Stimulated activated CD8-positive, alpha-beta memory T cell treated with anti-CD3 and anti-CD28 coated beads, Interleukin-12 subunit alpha, Interleukin-12 subunit beta, amount 100 ng/mL, for 24 hours (primary cell): ENCODE measurements around the gene PRRG1.
"Not testable (repeated sequence)": the region's sequence is repeated elsewhere in the genome, so short reads cannot be mapped to it uniquely, and the experiment has no call there.

Experiments
- DNase-seq: peaks from one replicate; pipeline ENCODE4 v3.0.0-alpha.2; 2020; ENCODE audit errors: extremely low read depth

Gene PRRG1

GRCh38 chrX:37349221-37350033 is at the start of gene PRRG1:
Gene PRRG1 (plus strand): TSS chrX:37349364. CDS start chrX:37406250, 56,886 bp downstream.
- DNase-seq, result no peak

DNA sequence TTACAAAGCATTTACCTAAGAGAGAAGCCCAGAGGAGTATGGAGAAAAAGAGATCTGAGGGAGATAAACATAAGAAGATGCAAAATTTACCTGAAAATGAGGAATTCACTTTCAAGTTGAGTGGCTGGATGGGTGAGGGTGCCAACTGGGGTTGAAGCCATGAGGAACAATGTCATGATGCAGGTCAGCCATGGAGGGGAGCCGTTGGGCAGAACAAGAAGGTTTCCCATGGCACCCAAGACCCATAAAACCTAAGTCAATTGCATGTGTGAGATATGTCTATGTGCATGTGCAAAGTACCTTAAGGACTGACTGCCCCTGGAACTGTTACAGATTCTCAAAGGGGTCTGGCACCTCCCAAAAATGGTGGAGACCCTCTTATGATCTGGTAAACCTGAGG is 46.6 kb upstream of the PRRG1 start:
- no peak for DNase-seq

GRCh38 chrX:37305238-37305637 is 43.9 kb upstream of the PRRG1 start:
- not testable (repeated sequence) for DNase-seq

DNA sequence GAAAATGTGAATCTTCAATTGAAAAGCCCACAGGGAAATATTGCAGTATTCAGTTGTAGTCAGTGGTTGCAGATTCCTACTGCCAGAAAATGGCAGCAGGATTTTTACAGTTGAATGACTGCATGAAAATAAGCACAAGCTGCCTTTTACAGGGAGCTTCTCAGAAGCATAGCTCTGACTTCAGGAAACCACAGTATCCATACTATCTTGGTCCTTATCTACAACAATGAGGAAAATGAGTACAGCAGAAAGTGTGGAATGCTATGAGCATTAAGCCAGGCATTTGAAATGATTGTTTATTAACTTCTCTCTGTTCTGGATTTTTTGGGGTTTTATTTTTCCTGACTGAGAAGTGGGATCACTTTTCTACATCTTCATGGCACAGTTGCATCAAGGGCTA is 34.6 kb upstream of the PRRG1 start:
- DNase-seq, result no peak

DNA sequence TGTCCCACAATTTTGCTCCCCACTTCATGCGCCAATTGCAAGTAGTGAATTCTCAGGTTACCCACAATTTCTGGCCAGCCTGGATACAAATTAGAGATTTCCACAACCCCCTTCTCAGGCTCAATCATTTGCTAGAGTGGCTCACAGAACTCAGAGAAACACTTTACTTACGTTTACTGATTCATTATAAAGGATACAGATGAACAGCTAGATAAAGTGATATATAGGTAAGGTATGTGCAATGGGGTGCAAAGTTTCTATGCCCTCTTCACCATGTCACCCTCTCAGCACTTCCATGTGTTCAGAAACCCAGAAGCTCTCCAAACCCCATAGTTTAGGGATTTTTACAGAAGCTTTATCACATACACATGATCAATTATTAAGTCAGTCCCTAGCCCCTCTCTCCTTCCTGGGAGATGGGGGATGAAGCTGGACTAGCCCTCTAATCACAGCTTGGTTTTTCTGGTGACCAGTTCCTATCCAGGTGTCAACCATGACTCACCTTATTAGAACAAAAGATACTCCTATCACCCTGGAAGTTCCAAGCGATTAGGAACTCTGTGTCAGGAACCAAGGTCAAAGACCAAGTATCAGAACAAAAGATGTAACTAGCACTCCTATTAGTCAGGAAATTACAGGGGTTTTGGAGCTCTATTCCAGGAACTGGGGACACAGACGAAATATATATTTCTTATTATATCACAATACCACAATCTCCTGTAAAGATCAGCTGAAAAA is 33.5 kb upstream of the PRRG1 start:
- DNase-seq, result no peak

- no peak for DNase-seq
Measured at GRCh38 chrX:37320541-37321203, 28.5 kb upstream of the PRRG1 start.

GRCh38 chrX:37330642-37331041 is 18.5 kb upstream of the PRRG1 start:
- no peak for DNase-seq

GRCh38 chrX:37331546-37331945 is 17.6 kb upstream of the PRRG1 start:
- DNase-seq, result no peak

DNA sequence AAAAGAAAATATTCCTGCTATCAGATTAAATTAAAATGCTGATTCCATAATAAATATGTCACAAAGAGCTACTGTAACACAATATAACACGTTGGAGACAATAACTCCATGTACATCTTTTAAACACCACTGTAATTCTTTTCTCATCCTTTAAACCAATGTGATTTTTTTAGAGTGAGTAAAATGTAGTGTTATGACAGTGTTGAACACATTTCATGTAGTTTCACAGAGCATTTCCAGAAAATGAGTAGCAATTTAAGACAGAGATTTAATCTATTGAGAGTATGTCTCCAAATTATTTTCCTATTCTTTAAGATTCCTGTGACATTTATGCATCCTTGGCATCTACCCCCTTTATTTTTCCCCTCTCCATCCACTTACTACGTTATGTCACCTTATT is 17.1 kb upstream of the PRRG1 start:
- DNase-seq, result no peak

GRCh38 chrX:37332987-37333658 is 16.0 kb upstream of the PRRG1 start:
- no peak for DNase-seq

DNA sequence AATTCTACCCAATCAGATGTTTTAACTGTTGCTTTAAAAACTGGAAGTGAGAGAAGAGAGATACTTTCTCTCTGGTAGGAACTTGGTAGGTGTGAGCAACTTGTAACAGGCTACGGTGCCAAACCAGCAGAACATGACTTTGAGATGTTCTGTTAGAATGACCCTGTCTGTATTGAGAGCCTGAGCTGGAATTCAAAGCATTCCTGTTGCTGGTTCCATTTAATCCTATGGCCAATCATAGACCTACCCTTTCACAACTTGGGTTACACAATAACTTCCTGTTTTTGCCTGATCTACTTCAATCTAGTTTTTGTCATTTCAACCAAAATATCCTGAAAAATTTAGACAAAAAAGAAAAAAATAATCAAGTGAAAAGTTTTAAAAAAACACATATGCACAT is 1.7 kb upstream of the PRRG1 start:
- DNase-seq, result no peak

- no peak for DNase-seq
Measured at GRCh38 chrX:37348231-37348970, 763 bp upstream of the PRRG1 start.

DNA sequence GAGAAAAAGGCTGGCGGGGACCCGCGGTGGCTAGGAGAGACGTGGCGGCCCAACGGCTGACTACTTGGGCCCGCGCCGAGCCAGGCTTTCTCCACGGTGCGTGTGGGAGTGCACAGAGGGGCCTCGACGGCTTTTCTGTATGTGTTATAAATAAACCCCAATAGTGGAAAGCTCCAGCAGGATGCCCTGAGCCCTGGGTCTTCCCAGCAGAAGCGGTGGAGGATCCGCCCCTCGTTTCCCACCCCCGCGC is 268 bp upstream of the PRRG1 start:
- DNase-seq, result no peak

DNA sequence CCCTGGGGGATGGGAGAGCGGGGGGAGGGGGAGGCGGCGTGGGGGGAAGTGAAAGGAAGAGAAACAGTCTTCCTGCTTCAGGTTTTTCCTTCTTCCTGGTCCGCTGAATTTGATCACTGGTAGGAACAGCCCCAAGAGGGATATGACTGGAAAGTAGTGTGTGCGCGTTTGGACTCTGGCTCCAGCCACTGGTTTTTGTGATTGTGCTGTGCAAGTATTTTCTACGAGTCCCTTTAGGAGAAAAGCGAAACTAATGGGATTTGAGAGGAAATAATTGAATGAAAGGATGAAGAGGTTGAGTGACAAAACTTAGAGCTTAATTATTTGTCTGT is 836 bp downstream of the PRRG1 start:
- DNase-seq, result no peak

DNA sequence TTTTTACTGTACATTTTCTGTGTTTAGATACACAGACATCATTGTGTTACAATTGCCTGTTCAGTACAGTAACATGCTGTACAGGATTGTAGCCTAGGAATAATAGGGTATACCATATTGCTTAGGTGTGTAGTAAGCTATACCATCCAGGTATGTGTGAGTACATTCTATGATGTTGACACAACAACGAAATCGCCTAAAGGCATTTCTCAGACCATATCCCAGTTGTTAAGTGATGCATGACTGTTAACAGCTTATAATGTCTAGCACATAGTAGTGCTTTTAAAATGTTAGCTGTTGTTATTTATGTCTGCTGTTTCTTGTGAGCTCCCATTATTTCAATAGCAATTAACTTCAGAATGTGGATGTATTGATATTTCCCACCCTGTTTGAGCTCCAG is 4.5 kb downstream of the PRRG1 start:
- no peak for DNase-seq

GRCh38 chrX:37357436-37357835 is 8.3 kb downstream of the PRRG1 start:
- DNase-seq, result no peak

DNA sequence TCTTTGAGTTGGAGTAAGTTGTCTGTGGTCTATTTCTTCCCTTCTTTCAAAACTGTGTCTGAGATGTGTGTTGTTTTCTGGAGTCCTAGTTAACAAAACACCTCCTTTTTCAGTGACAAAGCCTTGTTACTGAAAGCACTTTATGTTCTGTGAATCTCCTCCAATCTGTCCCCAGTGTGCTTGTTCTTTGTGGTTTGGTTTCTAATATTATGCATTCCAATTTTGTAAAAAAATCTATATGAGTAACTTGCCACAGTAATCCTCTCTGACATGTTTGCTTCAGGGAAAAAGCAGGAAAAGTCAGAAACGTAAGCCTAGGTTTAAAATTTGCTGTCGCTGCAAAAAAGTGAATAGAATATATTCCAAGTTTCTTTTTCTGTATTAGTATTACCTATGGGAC is 12.4 kb downstream of the PRRG1 start:
- no peak for DNase-seq

GRCh38 chrX:37364666-37365065 is 15.5 kb downstream of the PRRG1 start:
- no peak for DNase-seq

DNA sequence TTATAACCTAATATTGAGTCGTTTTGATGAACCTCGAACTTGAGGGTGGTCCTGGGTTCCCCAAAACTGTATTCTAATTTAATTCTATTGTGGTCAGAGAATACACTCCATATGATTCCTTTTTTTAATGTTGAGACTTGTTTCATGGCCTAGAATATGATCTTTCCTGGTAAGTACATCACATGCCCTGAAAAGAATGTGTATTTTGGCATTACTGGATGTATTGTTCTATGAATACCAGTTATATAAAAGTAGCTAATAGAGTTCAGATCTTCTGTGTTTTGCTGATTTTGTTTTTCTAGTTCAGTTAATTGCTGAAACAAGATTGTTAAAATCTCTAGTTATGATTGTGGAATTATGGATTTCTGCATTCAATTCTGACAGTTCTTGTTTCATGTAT is 18.8 kb downstream of the PRRG1 start:
- DNase-seq, result no peak

DNA sequence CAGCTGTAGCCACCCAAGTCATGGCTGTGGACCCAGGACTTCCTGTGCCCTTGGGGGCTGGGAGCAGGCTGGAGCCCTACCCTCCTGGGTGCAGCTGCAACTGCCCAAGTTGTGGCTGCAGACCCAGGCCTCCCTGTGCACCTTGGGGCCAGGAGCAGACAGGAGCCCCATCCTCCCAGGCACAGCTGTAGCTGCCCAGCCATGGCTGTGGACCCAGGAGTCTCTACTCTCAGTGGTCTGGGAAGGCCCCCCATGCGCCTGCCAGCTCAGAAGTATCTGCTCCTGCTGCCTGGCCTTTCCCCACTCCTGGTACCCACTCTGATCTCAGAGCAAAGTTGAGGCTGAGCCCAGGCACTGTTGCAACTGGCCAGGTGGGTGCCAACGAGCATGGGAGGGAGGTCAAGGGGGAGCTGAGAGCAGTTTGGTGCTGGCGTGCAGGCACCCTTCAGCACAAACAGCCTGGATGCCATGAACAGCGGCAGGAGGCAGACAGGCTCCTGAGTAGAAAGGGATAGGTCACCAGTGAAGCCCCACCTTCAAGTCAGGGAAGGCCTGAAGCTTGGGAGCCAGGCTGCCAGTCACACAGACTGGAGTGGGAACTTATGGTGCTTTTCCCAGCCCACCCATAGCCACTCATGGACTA is 21.5 kb downstream of the PRRG1 start:
- no peak for DNase-seq

GRCh38 chrX:37371578-37371991 is 22.4 kb downstream of the PRRG1 start:
- DNase-seq, result no peak
